ENCODE results near the gene ZDHHC8.

DNA sequence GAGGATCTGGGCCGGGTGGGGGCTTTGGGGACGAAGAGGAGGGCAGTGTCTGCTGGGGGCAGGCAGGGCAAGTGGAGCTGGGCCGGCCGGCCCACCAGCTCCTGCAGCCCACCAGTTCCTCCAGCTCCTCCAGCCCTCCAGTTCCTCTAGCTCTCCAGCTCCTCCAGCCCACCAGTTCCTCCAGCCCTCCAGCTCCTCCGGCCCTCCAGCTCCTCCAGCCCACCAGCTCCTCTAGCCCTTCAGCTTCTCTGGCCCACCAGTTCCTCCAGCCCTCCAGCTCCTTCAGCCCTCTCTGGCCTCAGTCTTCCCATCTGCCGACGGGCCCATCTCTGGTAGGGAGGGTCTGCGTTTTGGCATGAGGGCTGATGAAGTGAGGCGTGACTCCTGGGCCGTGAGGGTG, 28.4 kb downstream of the ZDHHC8 start:
- TF ChIP-seq, protein P1, sequence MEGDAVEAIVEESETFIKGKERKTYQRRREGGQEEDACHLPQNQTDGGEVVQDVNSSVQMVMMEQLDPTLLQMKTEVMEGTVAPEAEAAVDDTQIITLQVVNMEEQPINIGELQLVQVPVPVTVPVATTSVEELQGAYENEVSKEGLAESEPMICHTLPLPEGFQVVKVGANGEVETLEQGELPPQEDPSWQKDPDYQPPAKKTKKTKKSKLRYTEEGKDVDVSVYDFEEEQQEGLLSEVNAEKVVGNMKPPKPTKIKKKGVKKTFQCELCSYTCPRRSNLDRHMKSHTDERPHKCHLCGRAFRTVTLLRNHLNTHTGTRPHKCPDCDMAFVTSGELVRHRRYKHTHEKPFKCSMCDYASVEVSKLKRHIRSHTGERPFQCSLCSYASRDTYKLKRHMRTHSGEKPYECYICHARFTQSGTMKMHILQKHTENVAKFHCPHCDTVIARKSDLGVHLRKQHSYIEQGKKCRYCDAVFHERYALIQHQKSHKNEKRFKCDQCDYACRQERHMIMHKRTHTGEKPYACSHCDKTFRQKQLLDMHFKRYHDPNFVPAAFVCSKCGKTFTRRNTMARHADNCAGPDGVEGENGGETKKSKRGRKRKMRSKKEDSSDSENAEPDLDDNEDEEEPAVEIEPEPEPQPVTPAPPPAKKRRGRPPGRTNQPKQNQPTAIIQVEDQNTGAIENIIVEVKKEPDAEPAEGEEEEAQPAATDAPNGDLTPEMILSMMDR (IDR thresholded peaks at IDR 0.05; ENCODE audit: low read length): no peak
- TF ChIP-seq EZH2 (IDR thresholded peaks at IDR 0.05; ENCODE audit: borderline replicate concordance, low read length): no peak
